Sigmoid colon (tissue), 4 donors: ENCODE data around the gene HOXA11.
A peak's percentile ranks its signal among the peaks of the same experiment; 100 is the strongest.

Experiments
- CTCF ChIP-seq, 4 experiments: fragments of 450-650 bp in 3 of 4; fragments of 200-600 bp in 1 of 4; IDR thresholded peaks; one replicate each; pipeline ENCODE4 v1.5.1; 2016 to 2019; ENCODE audit warnings: antibody characterized with exemption in 4 of 4, mild to moderate bottlenecking in 3 of 4, moderate library complexity in 2 of 4
- POLR2AphosphoS5 ChIP-seq, 4 donors: sonication (generic); formaldehyde crosslinking; IDR thresholded peaks; one replicate each; pipeline ENCODE4 v1.6.1; 2017; ENCODE audit warnings: antibody characterized with exemption in 4 of 4

GRCh38 chr7:27165996-27166530 is 19.0 kb downstream of the HOXA11 start:
- TF ChIP-seq CTCF (IDR thresholded peaks at IDR 0.05) (no peak), POLR2AphosphoS5 (IDR thresholded peaks at IDR 0.05) (peak in 2 of 4 donors; percentile 59 to 64)
